HL-60 (cell line): ENCODE data around the gene ANK3.

Source experiments
- CTCF ChIP-seq: IDR thresholded peaks from one replicate; pipeline ENCODE4 v1.5.1; 2011; ENCODE audit warnings: low read length, control low read depth, inconsistent platforms; ENCODE audit not compliant: insufficient read depth
- GABPA ChIP-seq: IDR thresholded peaks from 2 replicates; pipeline ENCODE4 v1.6.1; 2012; ENCODE audit warnings: low read depth
- POLR2AphosphoS5 ChIP-seq: IDR thresholded peaks from 2 replicates; pipeline ENCODE4 v1.6.1; 2012; ENCODE audit warnings: low read depth

- no peak for TF ChIP-seq CTCF
- TF ChIP-seq POLR2AphosphoS5 = no peak
- no peak for TF ChIP-seq GABPA
Measured at GRCh38 chr10:59997827-59998525, 391.7 kb downstream of the ANK3 start.
